IPS DF 19.7 (cell line): ENCODE data around the gene ARSH.
"Not testable (repeated sequence)": the region's sequence is repeated elsewhere in the genome, so short reads cannot be mapped to it uniquely, and the experiment has no call there.

Experiments
- DNase-seq: peaks from one replicate; pipeline ENCODE4 v3.0.0-alpha.2; 2013; ENCODE audit warnings: low read depth, low spot score

Gene ARSH

DNA sequence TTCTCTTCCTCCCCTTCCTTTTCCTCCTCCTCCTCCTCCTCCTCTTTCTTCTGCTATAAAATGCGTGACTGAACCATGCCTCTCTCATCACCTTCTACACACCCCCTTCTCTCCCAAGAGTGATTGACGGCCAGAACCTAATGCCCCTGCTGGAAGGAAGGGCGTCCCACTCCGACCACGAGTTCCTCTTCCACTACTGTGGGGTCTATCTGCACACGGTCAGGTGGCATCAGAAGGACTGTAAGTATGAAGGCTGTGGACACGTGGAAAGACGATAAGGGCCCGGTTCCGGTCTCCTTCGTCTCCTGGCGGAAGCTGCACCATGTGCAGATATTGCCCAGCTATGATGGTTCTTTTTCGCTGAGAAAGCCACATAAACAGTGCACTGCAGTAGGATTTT, 22.8 kb downstream of the ARSH start:
- DNase-seq, result no peak

DNA sequence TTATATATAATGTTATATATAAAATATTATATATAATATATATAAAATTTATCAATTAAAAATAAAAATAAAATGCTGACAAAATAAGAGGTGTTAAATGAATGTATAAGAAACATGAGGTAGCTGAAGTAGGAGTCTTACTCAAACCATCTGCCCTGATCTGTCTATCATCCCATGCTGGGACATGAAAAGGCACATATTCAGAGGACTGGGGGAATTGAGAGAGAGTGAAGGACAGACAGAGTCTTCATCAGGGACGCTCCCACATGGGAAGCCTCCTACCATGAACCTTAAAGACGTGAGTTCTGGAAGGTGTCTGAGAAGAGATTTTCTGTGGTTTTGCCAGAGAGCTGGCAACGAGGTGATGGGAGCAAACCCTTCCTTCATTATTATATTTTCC, 30.9 kb downstream of the ARSH start:
- DNase-seq, result no peak

DNA sequence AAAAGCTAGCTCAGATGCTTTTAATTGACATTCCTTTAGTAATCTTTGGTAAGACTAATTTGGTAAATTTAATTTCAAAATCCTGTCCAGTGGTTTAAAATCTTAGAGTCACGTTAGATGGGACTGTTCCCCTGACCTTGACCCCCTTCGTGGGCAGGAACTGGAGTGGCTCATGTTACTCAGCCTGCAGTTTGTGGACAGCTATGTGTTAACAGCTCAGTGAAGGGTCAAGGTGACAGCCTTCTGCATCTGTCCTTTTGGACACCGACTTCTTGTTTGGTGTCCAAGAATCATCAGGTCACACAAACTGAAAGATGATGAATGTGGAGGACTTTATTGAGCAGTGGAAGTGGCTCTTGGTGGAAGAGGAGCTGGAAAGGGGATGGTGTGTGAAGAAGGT, 37.9 kb downstream of the ARSH start:
- no peak for DNase-seq

DNA sequence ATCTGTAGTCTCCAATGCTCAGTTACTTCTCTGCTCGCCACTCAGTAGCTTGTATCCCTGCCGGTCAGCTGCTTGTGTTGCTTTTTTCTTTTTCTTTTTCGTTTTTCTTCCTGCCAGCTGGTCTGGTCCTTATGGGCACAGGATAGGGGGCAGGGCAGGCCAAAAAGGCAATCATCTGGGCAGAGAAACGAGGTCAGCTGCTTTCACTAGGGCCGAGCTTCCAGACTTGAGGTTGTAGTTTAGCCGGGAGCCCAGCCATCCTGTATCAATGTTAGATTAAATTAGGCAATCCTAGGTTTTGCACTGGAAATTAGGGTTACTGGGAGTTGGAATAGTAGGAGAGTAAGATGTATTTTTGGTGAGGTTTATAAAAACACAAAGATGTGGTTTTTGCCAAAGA, 38.3 kb downstream of the ARSH start:
- no peak for DNase-seq

DNA sequence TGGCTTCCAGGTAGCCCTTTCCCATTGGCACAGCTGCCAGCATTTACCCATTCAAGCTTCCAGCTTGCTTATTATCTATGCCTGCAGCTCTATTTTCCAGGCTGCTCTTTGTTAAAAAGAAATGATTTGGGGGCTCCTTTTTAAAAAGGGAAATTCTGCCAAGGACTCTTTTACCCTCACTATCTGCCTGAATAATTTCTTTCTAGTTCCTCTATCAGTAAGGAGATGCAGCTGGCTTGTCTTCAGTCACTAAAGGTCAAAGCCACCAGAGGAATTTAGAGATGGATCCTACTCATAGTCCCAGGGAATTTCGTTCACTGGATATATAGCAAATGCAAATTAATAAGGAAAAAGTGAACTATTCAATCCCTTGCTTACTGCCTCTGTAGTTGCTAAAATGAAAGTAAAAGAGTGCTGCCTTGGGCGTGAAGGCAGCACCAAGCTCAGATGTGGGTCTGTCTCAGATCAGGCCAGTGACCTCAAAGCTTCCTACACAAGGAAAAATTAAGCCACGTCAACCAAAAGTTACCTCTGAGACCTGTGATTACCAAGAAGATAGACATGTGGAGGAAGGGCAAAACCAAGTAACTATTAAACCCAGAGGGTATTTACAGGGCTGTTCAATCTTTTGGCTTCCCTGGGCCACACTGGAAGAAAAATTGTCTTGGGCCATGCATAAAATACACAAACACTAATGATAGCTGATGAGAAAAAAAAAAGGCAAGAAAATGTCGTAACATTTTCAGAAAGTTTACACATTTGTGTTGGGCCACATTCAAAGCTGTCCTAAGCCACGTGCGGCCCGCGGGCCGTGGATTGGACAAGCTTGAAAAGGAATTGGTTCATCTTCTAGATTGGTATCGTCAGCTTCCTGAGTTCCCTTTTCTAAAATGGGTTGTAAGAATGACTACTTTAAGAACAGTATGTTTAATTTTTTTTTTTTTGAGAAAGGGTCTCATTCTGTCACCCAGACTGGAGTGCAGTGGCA, 40.2 kb downstream of the ARSH start:
- no peak for DNase-seq

DNA sequence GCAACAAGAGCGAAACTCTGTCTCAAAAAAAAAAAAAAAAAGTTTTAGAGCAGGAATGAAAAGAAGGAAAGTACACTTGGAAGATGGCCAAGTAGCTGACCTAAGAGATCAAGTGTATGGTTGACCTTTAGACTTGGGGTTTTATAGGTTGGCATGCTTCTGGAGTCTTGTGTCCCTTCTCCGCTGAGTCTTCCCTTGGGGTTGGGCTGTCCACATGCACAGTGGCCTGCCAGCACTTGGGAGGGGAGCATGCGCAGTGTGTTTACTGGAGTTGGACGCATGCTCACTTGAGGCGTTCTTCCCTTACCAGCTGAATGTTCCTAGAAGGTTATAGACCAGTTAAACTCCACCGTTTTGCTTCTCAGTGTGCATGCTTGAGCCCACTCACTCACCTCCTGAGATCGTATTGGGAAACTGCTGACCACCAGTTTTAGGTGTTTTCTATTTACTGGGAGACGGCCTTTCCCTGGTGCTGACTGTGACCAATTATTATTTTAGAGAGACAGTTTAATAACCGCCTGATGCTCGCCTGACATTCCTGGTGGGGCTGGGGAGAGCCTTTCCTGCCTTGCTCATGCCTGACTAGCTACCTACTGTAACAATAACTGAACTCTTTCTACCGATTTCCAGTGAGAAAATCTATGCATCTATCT, 44.3 kb downstream of the ARSH start:
- DNase-seq, result not testable (repeated sequence)

DNA sequence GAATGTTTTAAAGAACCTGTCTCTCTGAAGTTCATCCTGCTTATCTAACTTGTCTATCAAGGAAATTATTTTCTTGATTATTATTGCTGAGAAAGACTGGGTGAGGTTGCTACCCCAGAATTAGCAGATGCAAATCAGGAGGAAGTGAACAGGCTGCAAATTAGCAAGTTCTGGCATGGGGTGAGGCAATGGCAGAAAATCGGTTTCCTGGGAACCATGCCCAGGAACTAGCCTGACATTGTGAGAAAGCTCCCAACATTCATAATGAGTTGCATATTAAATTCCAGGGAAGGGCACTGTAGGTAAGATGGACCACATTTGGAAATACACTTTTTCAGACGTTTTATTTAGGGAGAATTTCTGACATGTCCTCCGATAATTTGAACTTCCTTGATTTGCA, 46.5 kb downstream of the ARSH start:
- DNase-seq, result no peak

DNA sequence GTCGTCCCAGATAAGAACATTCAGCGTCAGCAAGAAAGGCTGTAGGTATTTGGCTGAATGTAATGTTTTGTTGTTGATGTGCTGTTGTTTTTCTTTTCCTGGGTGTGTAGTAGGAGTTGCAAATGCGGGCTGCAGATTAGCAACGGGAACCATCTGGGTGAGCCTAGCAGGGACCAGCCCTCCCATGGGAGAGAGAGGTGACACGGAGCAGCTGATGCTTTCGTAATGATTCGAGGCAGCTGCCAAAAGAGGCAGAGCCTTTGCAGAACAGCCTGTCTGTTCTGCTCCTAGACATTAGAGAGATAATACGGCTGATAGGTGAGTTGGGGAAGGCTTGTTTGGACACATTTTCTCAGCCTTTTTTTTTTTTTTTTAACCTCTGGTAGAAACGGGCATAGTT, 60.2 kb downstream of the ARSH start:
- no peak for DNase-seq

DNA sequence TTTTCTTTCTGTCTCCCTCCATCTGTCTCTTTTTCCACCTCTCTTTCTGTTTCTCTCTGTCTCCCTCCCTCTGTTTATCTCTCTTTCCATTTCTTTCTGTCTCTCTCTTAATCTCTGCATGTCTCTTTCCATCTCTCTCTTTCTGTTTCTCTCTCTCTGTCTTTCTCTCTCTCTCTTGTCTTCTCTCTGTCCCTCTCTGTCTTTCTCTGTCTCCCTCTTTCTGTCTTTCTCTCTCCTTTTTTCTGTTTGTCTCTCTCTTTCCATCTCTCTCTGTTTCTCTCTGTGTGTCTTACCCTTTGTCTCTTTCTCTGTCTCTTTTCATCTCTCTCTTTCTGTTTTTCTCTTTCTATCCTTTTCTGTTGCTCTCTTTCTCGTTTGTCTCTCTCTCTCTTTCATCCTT, 69.6 kb downstream of the ARSH start:
- no peak for DNase-seq

DNA sequence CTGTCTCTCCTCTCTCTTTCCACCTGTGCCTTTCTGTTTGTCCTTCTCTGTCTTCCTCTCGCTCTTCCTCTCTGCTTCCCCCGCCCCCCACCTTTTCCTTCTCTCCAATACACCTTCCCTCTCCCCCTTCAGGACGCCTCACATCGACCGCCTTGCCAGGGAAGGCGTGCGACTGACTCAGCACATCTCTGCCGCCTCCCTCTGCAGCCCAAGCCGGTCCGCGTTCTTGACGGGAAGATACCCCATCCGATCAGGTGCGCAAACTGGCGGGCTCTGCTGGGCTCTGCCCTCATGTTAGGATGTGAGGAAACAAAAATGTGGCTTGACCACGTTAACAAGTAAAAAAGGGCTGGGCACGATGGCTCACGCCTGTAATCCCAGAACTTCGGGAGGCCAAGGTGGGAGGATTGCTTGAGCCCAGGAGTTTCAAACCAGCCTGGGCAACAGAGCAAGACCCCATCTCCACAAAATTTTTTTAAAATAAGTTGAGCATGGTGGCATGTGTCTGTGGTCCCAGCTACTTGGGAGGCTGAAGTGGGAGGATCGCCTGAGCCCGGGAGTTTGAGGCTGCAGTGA, 70.2 kb downstream of the ARSH start:
- DNase-seq, result peak; percentile 25
